Gastrocnemius medialis (tissue), 4 donors: ENCODE data around the gene DHX40.

ENCODE experiments used
- CTCF ChIP-seq, 5 experiments: fragments of 450-650 bp in 3 of 5; fragments of 200-600 bp in 2 of 5; sonication (generic) in 2 of 5; IDR thresholded peaks in 4 of 5; conservative IDR thresholded peaks in 1 of 5; 1 replicate in 4 of 5; 2 replicates in 1 of 5; pipeline ENCODE4 v1.5.1; 2016 to 2019; ENCODE audit warnings: antibody characterized with exemption in 5 of 5, mild to moderate bottlenecking in 3 of 5, moderate library complexity in 3 of 5
- POLR2A ChIP-seq, 2 donors: fragments of 450-650 bp; IDR thresholded peaks; one replicate each; pipeline ENCODE4 v1.6.1; 2017; ENCODE audit warnings: antibody characterized with exemption in 2 of 2, mild to moderate bottlenecking in 2 of 2, moderate library complexity in 2 of 2

DNA sequence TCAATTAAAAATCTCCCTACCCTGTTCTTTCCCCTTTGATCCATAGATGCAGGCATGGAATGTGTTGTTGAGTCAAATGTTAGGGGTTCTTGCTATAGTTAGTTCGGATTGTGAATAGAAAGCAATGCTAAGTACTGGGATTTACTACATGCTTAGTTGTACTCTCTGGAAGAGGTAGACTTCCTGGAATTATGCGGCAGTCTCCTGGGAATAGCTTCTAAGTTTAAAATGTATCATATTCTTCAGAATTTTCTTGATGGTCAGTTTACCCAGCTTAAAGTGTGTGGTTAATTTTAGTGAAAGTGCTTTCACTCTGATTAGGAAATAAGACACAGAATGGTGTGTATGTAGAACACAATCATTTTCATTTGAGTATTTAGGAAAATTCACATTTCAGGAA, 57.7 kb downstream of the DHX40 start:
- TF ChIP-seq CTCF (IDR thresholded peaks at IDR 0.05 in 4 of 5, conservative IDR thresholded peaks at IDR 0.05 in 1 of 5) (no peak), POLR2A (IDR thresholded peaks at IDR 0.05) (no peak)
